DMS53 treated with DMSO at 0.1 percent for 48 hours (cell line): ENCODE results near the gene SBDS.

Source experiments
- DNase-seq: peaks from one replicate; lab custom pipeline; 2025; ENCODE audit not compliant: unreplicated experiment; lab: John Stamatoyannopoulos, UW

SBDS gene

GRCh38 chr7:66948480-66949109 lies 46.8 kb downstream of the SBDS start:
- DNase-seq: no peak

GRCh38 chr7:66946545-66946944 lies 48.8 kb downstream of the SBDS start:
- no peak for DNase-seq

- no peak for DNase-seq
Measured at GRCh38 chr7:66939325-66939724, 56.1 kb downstream of the SBDS start.

GRCh38 chr7:66937940-66938339 lies 57.4 kb downstream of the SBDS start:
- DNase-seq: no peak
